NCI-H460 (cell line): ENCODE measurements around the gene DLK2. TPM values are rescaled to one million over a fixed set of nuclear protein-coding genes. Genes with fewer than 3 reads are reported as not detected.

ENCODE experiments used
- small RNA-seq, 2 experiments: library from RNA; depleted of rRNA; stranded (forward); fragments of <200 nt; gene quantifications; one replicate each; pipeline ENCODE3, GENCODE V24; 2014
- total RNA-seq: library from RNA; depleted of rRNA; stranded (reverse); fragments of >200 nt; shearing (Covaris generic); gene quantifications from 2 replicates; pipeline ENCODE4 v1.2.3, GENCODE V29; 2014; rRNA removed

DLK2 gene
- total RNA-seq, 1 experiment from 2014 or later: not detected

Small RNA genes within 50 kb of the gene (small RNA-seq; reads per million reads assigned to genes)
- 0 to 0.02 reads per million in 2 experiments for gene MIR6780B
- gene RNU6-1113P: 0 reads per million in 2 experiments

Other genes with a start within 250 kb of the DLK2 start
- 105 and 114 TPM in 2 replicates for gene DNPH1, start 226.1 kb downstream of the DLK2 start, total RNA-seq
- gene TTBK1, start 212.1 kb downstream of the DLK2 start, total RNA-seq: not detected in 2 replicates
- not detected in 2 replicates for gene SLC22A7, start 157.3 kb downstream of the DLK2 start, total RNA-seq
- not detected in 2 replicates for gene CRIP3, start 146.7 kb downstream of the DLK2 start, total RNA-seq
- gene ZNF318, start 85.9 kb downstream of the DLK2 start, total RNA-seq: 6.0 and 6.6 TPM in 2 replicates
- 6.9 and 9.1 TPM in 2 replicates for gene ABCC10, start 28.0 kb downstream of the DLK2 start, total RNA-seq
- 21.2 and 21.3 TPM in 2 replicates for gene TJAP1, start 22.0 kb upstream of the DLK2 start, total RNA-seq
- gene LRRC73, start 54.8 kb upstream of the DLK2 start, total RNA-seq: 0.25 and 0.26 TPM in 2 replicates
- 62.4 and 69.1 TPM in 2 replicates for gene YIPF3, start 61.4 kb upstream of the DLK2 start, total RNA-seq
- gene POLR1C, start 61.5 kb upstream of the DLK2 start, total RNA-seq: 36.4 and 39.5 TPM in 2 replicates
- 55.3 and 56.2 TPM in 2 replicates for gene XPO5, start 120.5 kb upstream of the DLK2 start, total RNA-seq
- gene POLH, start 120.6 kb upstream of the DLK2 start, total RNA-seq: 8.3 and 8.7 TPM in 2 replicates
- gene GTPBP2, start 173.7 kb upstream of the DLK2 start, total RNA-seq: 121 and 144 TPM in 2 replicates
- gene MAD2L1BP, start 180.3 kb upstream of the DLK2 start, total RNA-seq: 23.9 and 24.1 TPM in 2 replicates
- gene RSPH9, start 189.5 kb upstream of the DLK2 start, total RNA-seq: 0.42 and 0.61 TPM in 2 replicates
- gene MRPS18A, start 232.2 kb upstream of the DLK2 start, total RNA-seq: 54.1 and 66.0 TPM in 2 replicates